ENCODE results near the gene LRRC4C. TPM values are rescaled to one million over a fixed set of nuclear protein-coding genes. Genes with fewer than 3 reads are reported as not detected.

The LRRC4C gene
- total RNA-seq, 6 experiments from 2014 or later: not detected

DNA sequence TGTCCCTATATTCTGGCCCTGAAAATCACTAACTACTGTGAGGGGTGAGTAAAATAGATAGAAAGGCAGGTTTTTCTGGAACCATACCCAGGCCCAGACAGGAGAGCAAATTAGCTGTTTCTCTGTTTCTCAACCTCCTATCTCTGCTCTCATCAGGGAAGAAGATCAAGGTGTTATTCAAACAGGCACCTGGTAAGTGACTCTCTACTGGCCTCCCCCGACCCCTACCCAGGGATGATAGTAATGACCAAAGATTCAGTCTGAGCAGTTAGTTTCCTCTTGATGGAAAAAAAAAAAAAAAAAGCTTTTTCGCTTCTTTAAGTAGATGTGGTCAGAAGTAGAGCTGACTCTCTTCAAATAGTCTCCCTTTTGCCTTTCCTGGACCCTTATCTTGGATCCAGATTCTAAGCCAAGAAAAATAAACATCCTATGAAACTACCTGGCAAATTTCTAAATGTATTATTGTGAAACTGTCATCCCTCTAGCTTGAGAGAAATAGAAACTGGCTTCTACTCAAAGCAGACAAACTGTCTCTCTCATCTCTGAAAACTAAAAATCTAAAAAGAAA lies 9.9 kb downstream of the LRRC4C start:
- no peak for DNase-seq

DNA sequence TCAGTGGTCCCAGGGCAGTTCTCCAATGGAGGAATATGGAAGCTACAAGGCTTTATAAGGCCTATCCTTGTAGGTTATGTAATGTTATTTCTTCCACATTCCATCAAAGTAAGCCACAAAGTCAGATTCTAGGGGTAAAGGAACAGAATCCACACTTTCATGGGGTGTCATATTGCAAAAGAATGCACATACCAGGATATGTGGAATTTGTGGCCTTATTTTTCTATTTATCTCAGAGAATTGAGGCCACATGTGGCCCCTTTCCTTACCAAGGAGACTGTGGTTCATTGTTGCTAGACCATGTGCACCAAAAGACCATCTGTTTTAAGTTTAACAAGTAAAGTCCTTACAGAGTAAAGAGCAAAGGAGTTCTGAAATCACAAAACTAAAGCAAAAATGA lies 12.9 kb downstream of the LRRC4C start:
- Mint-ChIP-seq H3K27ac (no peak overlapping the region), H3K36me3 (ENCODE audit: low read depth) (no peaks in the 10 kb centered on the region), H3K4me3 (no peak overlapping the region), H3K9me3 (peaks cover 13% of the 10 kb centered on the region), H3K27me3 (ENCODE audit: insufficient read depth) (no peaks in the 10 kb centered on the region; the same call in 1 of the 2 replicates), H3K4me1 (ENCODE audit: low read depth) (no peaks in the 10 kb centered on the region)
- TF ChIP-seq, protein P1, sequence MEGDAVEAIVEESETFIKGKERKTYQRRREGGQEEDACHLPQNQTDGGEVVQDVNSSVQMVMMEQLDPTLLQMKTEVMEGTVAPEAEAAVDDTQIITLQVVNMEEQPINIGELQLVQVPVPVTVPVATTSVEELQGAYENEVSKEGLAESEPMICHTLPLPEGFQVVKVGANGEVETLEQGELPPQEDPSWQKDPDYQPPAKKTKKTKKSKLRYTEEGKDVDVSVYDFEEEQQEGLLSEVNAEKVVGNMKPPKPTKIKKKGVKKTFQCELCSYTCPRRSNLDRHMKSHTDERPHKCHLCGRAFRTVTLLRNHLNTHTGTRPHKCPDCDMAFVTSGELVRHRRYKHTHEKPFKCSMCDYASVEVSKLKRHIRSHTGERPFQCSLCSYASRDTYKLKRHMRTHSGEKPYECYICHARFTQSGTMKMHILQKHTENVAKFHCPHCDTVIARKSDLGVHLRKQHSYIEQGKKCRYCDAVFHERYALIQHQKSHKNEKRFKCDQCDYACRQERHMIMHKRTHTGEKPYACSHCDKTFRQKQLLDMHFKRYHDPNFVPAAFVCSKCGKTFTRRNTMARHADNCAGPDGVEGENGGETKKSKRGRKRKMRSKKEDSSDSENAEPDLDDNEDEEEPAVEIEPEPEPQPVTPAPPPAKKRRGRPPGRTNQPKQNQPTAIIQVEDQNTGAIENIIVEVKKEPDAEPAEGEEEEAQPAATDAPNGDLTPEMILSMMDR (IDR thresholded peaks at IDR 0.05): no peak
- DNase-seq: no peak

More for the DNA sequence above, 9.9 kb downstream of the LRRC4C start:
- Mint-ChIP-seq H3K9me3 (peaks cover 6% of the 10 kb centered on the region), H3K36me3 (ENCODE audit: low read depth) (no peaks in the 10 kb centered on the region), H3K27me3 (ENCODE audit: insufficient read depth) (no peaks in the 10 kb centered on the region; the same call in 1 of the 2 replicates), H3K4me1 (ENCODE audit: low read depth) (no peaks in the 10 kb centered on the region), H3K4me3 (no peak overlapping the region), H3K27ac (no peak overlapping the region)
- TF ChIP-seq, protein P1 (IDR thresholded peaks at IDR 0.05): no peak

DNA sequence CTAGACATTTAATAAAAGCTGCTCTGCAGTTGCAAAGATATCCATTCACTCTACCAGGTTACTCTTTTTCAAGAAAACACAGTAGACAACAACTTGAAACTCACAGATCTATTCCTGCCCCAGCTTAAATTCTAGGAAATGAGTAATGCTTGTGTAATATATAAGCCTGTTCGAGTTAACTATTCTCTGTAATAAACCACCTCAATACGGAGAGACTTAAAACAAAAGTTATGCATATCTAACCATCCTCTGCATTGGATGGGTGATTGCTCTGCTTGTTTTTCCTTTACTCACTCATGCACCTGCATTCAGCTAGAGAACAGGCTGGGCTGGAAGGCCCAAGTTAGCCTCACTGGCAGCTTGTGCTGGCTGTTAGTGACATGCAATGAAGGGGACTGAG lies 13.3 kb downstream of the LRRC4C start:
- Mint-ChIP-seq H3K9me3 (peaks cover 18% of the 10 kb centered on the region), H3K27me3 (ENCODE audit: insufficient read depth) (no peaks in the 10 kb centered on the region; the same call in 1 of the 2 replicates), H3K4me1 (ENCODE audit: low read depth) (no peaks in the 10 kb centered on the region), H3K27ac (no peak overlapping the region), H3K36me3 (ENCODE audit: low read depth) (no peaks in the 10 kb centered on the region), H3K4me3 (no peak overlapping the region)
- no peak for DNase-seq
- TF ChIP-seq, protein P1 (IDR thresholded peaks at IDR 0.05): no peak

DNA sequence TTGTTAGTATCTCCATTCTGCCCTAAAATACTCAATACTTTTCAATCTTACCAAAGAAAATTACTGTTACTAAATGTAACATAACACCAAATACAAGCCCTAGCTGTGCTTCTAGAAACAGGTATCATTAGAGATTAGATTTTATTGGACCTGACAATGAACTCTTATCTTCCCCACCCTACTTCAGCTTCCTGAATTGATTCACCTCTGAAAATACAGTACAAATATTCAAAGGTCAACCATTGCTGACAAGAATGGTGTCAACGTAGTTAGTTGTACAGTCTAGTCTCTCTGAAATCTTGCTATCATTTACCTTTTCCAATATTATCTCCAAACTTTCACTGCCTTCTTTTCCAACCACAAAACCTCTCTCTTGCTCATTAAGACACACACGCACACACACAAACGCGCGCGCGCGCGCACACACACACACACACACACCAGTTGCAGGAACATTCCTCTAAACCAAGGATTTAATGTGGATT lies 22.4 kb downstream of the LRRC4C start:
- H3K4me3 Mint-ChIP-seq: no peak overlapping the region
- H3K36me3 Mint-ChIP-seq (ENCODE audit: low read depth): no peaks in the 10 kb centered on the region
- H3K27ac Mint-ChIP-seq: no peak overlapping the region
- TF ChIP-seq, protein P1 (IDR thresholded peaks at IDR 0.05): no peak
- no peak for DNase-seq
- peaks cover 31% of the 10 kb centered on the region for H3K9me3 Mint-ChIP-seq
- no peaks in the 10 kb centered on the region for H3K4me1 Mint-ChIP-seq (ENCODE audit: low read depth)
- H3K27me3 Mint-ChIP-seq (ENCODE audit: insufficient read depth): no peaks in the 10 kb centered on the region

DNA sequence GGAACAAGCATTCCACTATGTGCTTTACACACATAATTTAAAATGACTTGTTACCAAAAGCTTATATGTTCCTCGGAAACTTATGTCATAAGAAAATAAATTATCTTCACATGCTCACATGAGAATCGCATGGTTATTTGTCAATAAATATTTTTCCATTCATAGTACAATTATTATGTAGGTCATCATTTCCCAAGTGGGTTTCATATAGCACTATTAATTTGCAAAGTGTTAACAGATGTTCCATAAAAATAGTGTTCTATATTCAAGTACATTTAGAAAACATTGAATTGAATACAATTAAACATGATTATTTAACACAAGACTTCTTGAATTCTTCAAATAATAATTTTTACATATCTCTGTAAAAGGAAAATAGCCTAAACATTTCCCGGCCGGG lies 23.9 kb downstream of the LRRC4C start:
- Mint-ChIP-seq H3K9me3 (peaks cover 19% of the 10 kb centered on the region), H3K27me3 (ENCODE audit: insufficient read depth) (no peaks in the 10 kb centered on the region), H3K4me3 (no peak overlapping the region), H3K36me3 (ENCODE audit: low read depth) (no peaks in the 10 kb centered on the region), H3K27ac (no peak overlapping the region), H3K4me1 (ENCODE audit: low read depth) (no peaks in the 10 kb centered on the region)
- TF ChIP-seq, protein P1 (IDR thresholded peaks at IDR 0.05): no peak
- no peak for DNase-seq
